Gastroesophageal sphincter (tissue), 4 donors: ENCODE measurements around the gene IFNA16. TPM values are rescaled to one million over a fixed set of nuclear protein-coding genes. Genes with fewer than 3 reads are reported as not detected.
"Not testable (repeated sequence)": the region's sequence is repeated elsewhere in the genome, so short reads cannot be mapped to it uniquely, and the experiment has no call there.

Experiments used
- ATAC-seq: fragments of 150-250 bp; one replicate; pipeline ENCODE4 v1.9.1; 2016; ENCODE audit warnings: mild to moderate bottlenecking, moderate library complexity
- H3K27ac ChIP-seq, 4 donors: fragments of 200-600 bp; sonication (generic) in 3 of 4; 1 replicate in 3 of 4; 2 replicates in 1 of 4; pipeline ENCODE4 v1.5.1; 2016 to 2019
- H3K27me3 ChIP-seq: fragments of 200-600 bp; sonication (generic); one replicate; pipeline ENCODE4 v1.5.1; 2019
- H3K36me3 ChIP-seq, 2 donors: fragments of 200-600 bp; sonication (generic); one replicate each; pipeline ENCODE4 v1.5.1; 2019; ENCODE audit warnings: control low read depth in 1 of 2
- H3K4me1 ChIP-seq, 3 donors: fragments of 200-600 bp; sonication (generic); 1 replicate in 2 of 3; 2 replicates in 1 of 3; pipeline ENCODE4 v1.5.1; 2016 to 2019; ENCODE audit warnings: control low read depth in 2 of 3
- H3K4me3 ChIP-seq, 2 donors: fragments of 200-600 bp; sonication (generic); one replicate each; pipeline ENCODE4 v1.5.1; 2019; ENCODE audit warnings: mild to moderate bottlenecking in 1 of 2, moderate library complexity in 1 of 2
- H3K9me3 ChIP-seq, 3 donors: fragments of 200-600 bp; sonication (generic); one replicate each; pipeline ENCODE4 v1.5.1; 2017 to 2019; ENCODE audit warnings: control low read depth in 2 of 3
- EP300 ChIP-seq: sonication (generic); formaldehyde crosslinking; IDR thresholded peaks from one replicate; pipeline ENCODE4 v1.6.1; 2017; ENCODE audit warnings: antibody characterized with exemption, mild to moderate bottlenecking
- POLR2A ChIP-seq, 2 donors: fragments of 450-650 bp; IDR thresholded peaks; one replicate each; pipeline ENCODE4 v1.6.1; 2017; ENCODE audit warnings: antibody characterized with exemption in 2 of 2, mild to moderate bottlenecking in 2 of 2, moderate library complexity in 1 of 2
- POLR2AphosphoS5 ChIP-seq: sonication (generic); formaldehyde crosslinking; IDR thresholded peaks from one replicate; pipeline ENCODE4 v1.6.1; 2017; ENCODE audit warnings: antibody characterized with exemption
- WGBS, 2 donors: methylation state at CpG; one replicate each; pipeline ENCODE4 v1.1.5; 2018; ENCODE audit warnings: low coverage in 1 of 2; 5-methylcytosine and 5-hydroxymethylcytosine counted together
- total RNA-seq, 4 donors: library from RNA; depleted of rRNA; stranded (reverse); fragments of >200 nt; gene quantifications; one replicate each; pipeline ENCODE4 v1.1.0, GENCODE V29; 2016
- TF ChIP-seq, protein P1 (sequence below), 4 experiments: fragments of 200-600 bp in 2 of 4; fragments of 450-650 bp in 2 of 4; sonication (generic) in 1 of 4; IDR thresholded peaks; one replicate each; pipeline ENCODE4 v1.5.1; 2017 to 2019; ENCODE audit warnings: antibody characterized with exemption in 4 of 4, mild to moderate bottlenecking in 2 of 4, moderate library complexity in 2 of 4

Gene IFNA16
- total RNA-seq, 4 donors from 2014 or later: not detected

DNA sequence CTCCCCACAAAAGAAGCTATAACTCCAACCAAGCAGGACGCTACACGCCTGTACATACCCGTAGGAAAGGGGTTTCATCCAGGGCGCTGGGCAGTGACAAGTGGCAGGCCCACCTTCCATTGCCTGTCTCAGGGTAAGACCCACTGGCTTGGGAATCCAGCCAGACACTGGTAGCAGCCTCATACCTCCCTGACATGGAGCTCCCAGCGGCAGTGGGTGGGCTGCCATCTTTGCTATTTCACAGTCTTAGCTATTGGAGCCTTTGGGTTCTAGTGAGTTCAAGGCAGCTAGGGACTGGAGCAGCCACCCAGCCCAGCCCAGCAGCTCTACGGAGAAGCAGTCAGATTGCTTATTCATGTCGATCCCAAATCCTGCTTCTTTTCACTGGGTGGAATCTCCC lies 6.8 kb downstream of the IFNA16 start:
- Histone ChIP-seq H3K27me3 (no peaks in the 10 kb centered on the region), H3K27ac (no peak overlapping the region), H3K4me1 (no peaks in the 10 kb centered on the region), H3K36me3 (no peaks in the 10 kb centered on the region), H3K4me3 (no peak overlapping the region), H3K9me3 (no peaks in the 10 kb centered on the region)
- 100% methylated on average over 1 of the region's 7 CpGs; no CpG with 5 or more reads in 1 of the 2 donors for WGBS, 2 donors
- ATAC-seq: no peak
- TF ChIP-seq POLR2A (IDR thresholded peaks at IDR 0.05): no peak

DNA sequence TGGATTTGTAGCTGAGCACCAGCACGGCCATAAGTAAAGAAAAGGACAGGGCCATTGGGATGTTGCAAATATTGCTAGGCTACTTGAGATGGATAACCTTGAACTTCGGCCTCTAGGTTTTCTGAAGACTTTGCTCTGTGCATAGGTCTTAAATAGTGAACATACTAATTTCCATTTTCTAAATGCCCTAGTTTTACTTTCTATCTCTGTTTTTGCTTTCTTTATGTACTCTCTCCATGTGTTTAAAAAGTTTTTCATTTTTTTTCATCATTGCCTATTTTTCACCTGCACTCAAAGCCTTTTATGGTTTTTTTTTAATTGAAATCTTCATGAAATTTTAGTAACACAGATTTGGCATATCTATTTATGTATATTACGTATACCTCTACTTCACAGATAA lies 10.1 kb downstream of the IFNA16 start, which contains the start of gene IFNA10:
Gene IFNA10, minus strand, starts transcription at position 101 of the 400 bp plus-strand sequence. Its CDS starts 46 bp downstream, at position 55.
- ATAC-seq, H3K27me3 ChIP-seq, H3K27ac ChIP-seq, H3K4me3 ChIP-seq, H3K36me3 ChIP-seq, H3K4me1 ChIP-seq, H3K9me3 ChIP-seq: not testable (repeated sequence)
- WGBS, 2 donors: 83 to 87% methylated on average over 3 of the region's 3 CpGs

- H3K36me3 ChIP-seq: no peaks in the 10 kb centered on the region
- no peak overlapping the region for H3K4me3 ChIP-seq
- H3K9me3 ChIP-seq: peaks cover 0 to 8% (median 0%) of the 10 kb centered on the region in 3 donors
- H3K4me1 ChIP-seq: no peaks in the 10 kb centered on the region
- H3K27me3 ChIP-seq: no peaks in the 10 kb centered on the region
- H3K27ac ChIP-seq: no peak overlapping the region
- no peak for ATAC-seq
- TF ChIP-seq EP300: no peak
- TF ChIP-seq POLR2AphosphoS5: no peak
- TF ChIP-seq POLR2A (IDR thresholded peaks at IDR 0.05): no peak
- TF ChIP-seq, protein P1, sequence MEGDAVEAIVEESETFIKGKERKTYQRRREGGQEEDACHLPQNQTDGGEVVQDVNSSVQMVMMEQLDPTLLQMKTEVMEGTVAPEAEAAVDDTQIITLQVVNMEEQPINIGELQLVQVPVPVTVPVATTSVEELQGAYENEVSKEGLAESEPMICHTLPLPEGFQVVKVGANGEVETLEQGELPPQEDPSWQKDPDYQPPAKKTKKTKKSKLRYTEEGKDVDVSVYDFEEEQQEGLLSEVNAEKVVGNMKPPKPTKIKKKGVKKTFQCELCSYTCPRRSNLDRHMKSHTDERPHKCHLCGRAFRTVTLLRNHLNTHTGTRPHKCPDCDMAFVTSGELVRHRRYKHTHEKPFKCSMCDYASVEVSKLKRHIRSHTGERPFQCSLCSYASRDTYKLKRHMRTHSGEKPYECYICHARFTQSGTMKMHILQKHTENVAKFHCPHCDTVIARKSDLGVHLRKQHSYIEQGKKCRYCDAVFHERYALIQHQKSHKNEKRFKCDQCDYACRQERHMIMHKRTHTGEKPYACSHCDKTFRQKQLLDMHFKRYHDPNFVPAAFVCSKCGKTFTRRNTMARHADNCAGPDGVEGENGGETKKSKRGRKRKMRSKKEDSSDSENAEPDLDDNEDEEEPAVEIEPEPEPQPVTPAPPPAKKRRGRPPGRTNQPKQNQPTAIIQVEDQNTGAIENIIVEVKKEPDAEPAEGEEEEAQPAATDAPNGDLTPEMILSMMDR (IDR thresholded peaks at IDR 0.05): no peak
Measured at GRCh38 chr9:21205204-21205603, 11.9 kb downstream of the IFNA16 start.

DNA sequence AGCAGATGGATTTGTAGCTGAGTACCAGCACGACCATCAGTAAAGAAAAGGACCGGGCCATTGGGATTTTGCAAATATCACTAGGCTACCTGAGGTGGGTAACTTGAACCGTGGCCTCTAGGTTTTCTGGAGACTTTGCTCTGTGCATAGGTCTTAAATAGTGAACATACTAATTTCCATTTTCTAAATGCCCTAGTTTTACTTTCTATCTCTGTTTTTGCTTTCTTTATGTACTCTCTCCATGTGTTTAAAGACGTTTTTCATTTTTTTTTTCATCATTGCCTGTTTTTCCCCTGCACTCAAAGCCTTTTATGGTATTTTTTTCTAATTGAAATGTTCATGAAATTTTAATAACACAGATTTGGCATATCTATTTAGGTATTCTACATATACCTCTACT lies 15.0 kb downstream of the IFNA16 start, which contains the start of gene IFNA7:
Gene IFNA7, minus strand, starts transcription at position 101 of the 400 bp plus-strand sequence. Its CDS starts 40 bp downstream, at position 61.
- WGBS, 2 donors: 67 to 82% methylated on average over 2 to 4 of the region's 4 CpGs
- H3K36me3 ChIP-seq, H3K4me1 ChIP-seq, H3K4me3 ChIP-seq, H3K27me3 ChIP-seq, H3K9me3 ChIP-seq, ATAC-seq, H3K27ac ChIP-seq: not testable (repeated sequence)

- not testable (repeated sequence) for H3K9me3 ChIP-seq, H3K27ac ChIP-seq, H3K36me3 ChIP-seq, H3K4me1 ChIP-seq, H3K27me3 ChIP-seq, H3K4me3 ChIP-seq
- TF ChIP-seq, protein P1 (IDR thresholded peaks at IDR 0.05): peak; percentile 11 to 61 (median 38)
- 31 to 52% methylated on average over 5 of the region's 6 CpGs for WGBS, 2 donors
- ATAC-seq: peak; percentile 63
Measured at GRCh38 chr9:21194867-21195776, 22.0 kb downstream of the IFNA16 start.

DNA sequence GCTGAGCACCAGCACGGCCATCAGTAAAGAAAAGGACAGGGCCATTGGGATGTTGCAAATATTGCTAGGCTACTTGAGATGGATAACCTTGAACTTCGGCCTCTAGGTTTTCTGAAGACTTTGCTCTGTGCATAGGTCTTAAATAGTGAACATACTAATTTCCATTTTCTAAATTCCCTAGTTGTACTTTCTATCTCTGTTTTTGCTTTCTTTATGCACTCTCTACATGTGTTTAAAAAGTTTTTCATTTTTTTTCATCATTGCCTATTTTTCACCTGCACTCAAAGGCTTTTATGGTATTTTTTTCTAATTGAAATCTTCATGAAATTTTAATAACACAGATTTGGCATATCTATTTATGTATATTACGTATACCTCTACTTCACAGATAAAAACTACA lies 29.6 kb downstream of the IFNA16 start, which contains the start of gene IFNA4:
Gene IFNA4, minus strand, starts transcription at position 101 of the 400 bp plus-strand sequence. Its CDS starts 56 bp downstream, at position 45.
- H3K4me3 ChIP-seq, H3K36me3 ChIP-seq, H3K27ac ChIP-seq, H3K27me3 ChIP-seq, ATAC-seq, H3K4me1 ChIP-seq, H3K9me3 ChIP-seq: not testable (repeated sequence)
- 80 to 83% methylated on average over 2 of the region's 3 CpGs for WGBS, 2 donors
